GM12892 (cell line): ENCODE results near the gene FBXW5.

Experiments
- POLR2AphosphoS5 ChIP-seq: IDR thresholded peaks from 2 replicates; pipeline ENCODE4 v1.6.1; 2011; ENCODE audit warnings: low read depth, low read length, control low read depth
- TAF1 ChIP-seq: IDR thresholded peaks from 2 replicates; pipeline ENCODE4 v1.6.1; 2011; ENCODE audit warnings: low read depth, mild to moderate bottlenecking, control low read depth, low read length, borderline replicate concordance

GRCh38 chr9:136903041-136903554, 41.4 kb downstream of the FBXW5 start:
- TF ChIP-seq POLR2AphosphoS5 = no peak
- TF ChIP-seq TAF1 = no peak
